ENCODE data around the gene MYO3B. TPM values are rescaled to one million over a fixed set of nuclear protein-coding genes. Genes with fewer than 3 reads are reported as not detected.

The MYO3B gene
- total and polyA plus RNA-seq, 2 of the 8 experiments (the other 6 are each of a cell fraction or from before 2014, with no cell fraction given), result 0.17 to 0.19 TPM

- Histone ChIP-seq H2BK5ac (ENCODE audit: low read depth, low read length) (no peak overlapping the region), H3K4ac (replicated peaks; ENCODE audit: insufficient read length, low read depth, low read length) (no peak overlapping the region), H3K79me1 (ENCODE audit: low read depth, low read length) (no peaks in the 10 kb centered on the region), H3K18ac (ENCODE audit: extremely low read depth, low read length) (no peak overlapping the region), H2BK12ac (ENCODE audit: low read depth, low read length) (no peak overlapping the region), H4K20me1 (replicated peaks in 1 of 2; ENCODE audit: control insufficient read depth in 1 of 2, insufficient read depth in 2 of 2, low read length in 2 of 2) (no peaks in the 10 kb centered on the region), H3K9ac (replicated peaks in 1 of 4; ENCODE audit: extremely low read depth in 1 of 4, low read depth in 3 of 4, low read length in 3 of 4) (no peak overlapping the region), H3K14ac (ENCODE audit: insufficient read length) (no peak overlapping the region), H4K5ac (ENCODE audit: insufficient read length, low read depth, low read length) (no peak overlapping the region), H3K79me2 (ENCODE audit: control insufficient read depth in 1 of 2, insufficient read depth in 2 of 2, low read length in 2 of 2) (no peaks in the 10 kb centered on the region), H3K9me3 (ENCODE audit: insufficient read depth in 2 of 2, low read depth in 1 of 2, low read length in 1 of 2) (no peaks in the 10 kb centered on the region), H2BK120ac (replicated peaks; ENCODE audit: low read depth, low read length) (no peak overlapping the region), H3K27me3 (replicated peaks in 1 of 4; ENCODE audit: control insufficient read depth in 3 of 4, extremely low read depth in 1 of 4, insufficient read depth in 3 of 4, low read length in 3 of 4) (no peaks in the 10 kb centered on the region), H3K36me3 (ENCODE audit: control insufficient read depth in 2 of 4, insufficient read depth in 4 of 4, low read length in 3 of 4) (no peaks in the 10 kb centered on the region), H2AK5ac (ENCODE audit: low read depth, low read length) (no peak overlapping the region), H3K23ac (ENCODE audit: insufficient read length) (no peak overlapping the region), H3K56ac (replicated peaks; ENCODE audit: insufficient read length, low read depth, low read length) (no peak overlapping the region), H2BK20ac (ENCODE audit: low read length) (no peak overlapping the region), H4K8ac (ENCODE audit: extremely low read depth, insufficient read depth, low read length) (no peak overlapping the region), H4K91ac (replicated peaks; ENCODE audit: insufficient read length, low read length) (no peak overlapping the region), H3K27ac (ENCODE audit: low read depth, low read length) (no peak overlapping the region), H3K23me2 (ENCODE audit: low read depth, low read length) (no peaks in the 10 kb centered on the region; the same call in 1 of the 2 replicates), H2BK15ac (ENCODE audit: low read length) (no peak overlapping the region), H3K4me3 (ENCODE audit: extremely low read depth in 1 of 4, insufficient read depth in 2 of 4, low read depth in 3 of 4, low read length in 4 of 4) (no peak overlapping the region), H3K4me1 (replicated peaks in 1 of 4; ENCODE audit: control insufficient read depth in 3 of 4, insufficient read depth in 4 of 4, low read length in 3 of 4) (no peaks in the 10 kb centered on the region; a peak in 1 of 7 replicates), H3K4me2 (ENCODE audit: insufficient read depth in 1 of 2, low read depth in 2 of 2, low read length in 2 of 2) (no peak overlapping the region), H2AFZ (ENCODE audit: low read length) (no peak overlapping the region)
- POLR2A ChIA-PET (ENCODE audit: partially characterized antibody), result no interaction called here
- no peak for FAIRE-seq
- 77% methylated on average over 2 of the region's 2 CpGs; no CpG with 5 or more reads in 1 of the 2 experiments for WGBS, 2 experiments (ENCODE audit: extremely low coverage in 1 of 2, insufficient coverage in 1 of 2, insufficient read length in 1 of 2, insufficient replicate concordance in 2 of 2, low coverage in 1 of 2, low lambda C conversion rate in 2 of 2, missing lambda C conversion rate in 1 of 2)
- TF ChIP-seq YY1 (IDR thresholded peaks at IDR 0.05; ENCODE audit: low read depth, low read length), result no peak
- DNase-seq (ENCODE audit: low read depth in 1 of 2, low spot score in 2 of 2), result no peak
- CTCF ChIA-PET (ENCODE audit: partially characterized antibody), result interaction anchor here (0.7 to 1.2 kb wide), 3 partner anchors 8 to 642 kb away, joined by 3 read pairs; no protein-coding TSS in a partner anchor
Observed at GRCh38 chr2:170249761-170250160, 71.8 kb downstream of the MYO3B start.
